NCI-H510A treated with DMSO at 0.1 percent for 48 hours (cell line): ENCODE measurements around the gene TBC1D3I.
"Not testable (repeated sequence)": the region's sequence is repeated elsewhere in the genome, so short reads cannot be mapped to it uniquely, and the experiment has no call there.

ENCODE experiments used
- DNase-seq: peaks from one replicate; lab custom pipeline; 2025; lab: John Stamatoyannopoulos, UW

TBC1D3I gene

DNA sequence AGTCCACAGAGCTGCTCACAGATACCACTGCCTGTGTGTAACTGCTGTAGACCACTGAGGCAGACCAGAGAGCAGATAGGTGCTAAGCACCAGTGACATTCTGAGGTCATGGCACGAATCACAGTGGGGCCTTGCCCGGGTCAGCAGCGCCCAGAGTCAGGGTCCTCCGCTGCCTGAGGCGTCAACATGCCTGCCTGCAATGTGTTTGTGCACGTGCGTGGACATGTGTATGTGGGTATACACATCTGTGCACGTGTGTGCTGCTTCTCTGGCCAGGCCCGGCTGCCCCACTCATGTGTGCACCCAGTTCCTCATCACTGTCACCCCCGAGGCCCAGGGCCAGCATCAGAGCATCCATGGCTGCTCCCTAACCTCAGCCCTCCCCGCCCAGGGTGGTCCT is at the start of gene TBC1D3I:
Gene TBC1D3I (minus strand): TSS at position 101 of the 400 bp plus-strand sequence. CDS start 1,585 bp downstream, outside the sequence.
- not testable (repeated sequence) for DNase-seq

DNA sequence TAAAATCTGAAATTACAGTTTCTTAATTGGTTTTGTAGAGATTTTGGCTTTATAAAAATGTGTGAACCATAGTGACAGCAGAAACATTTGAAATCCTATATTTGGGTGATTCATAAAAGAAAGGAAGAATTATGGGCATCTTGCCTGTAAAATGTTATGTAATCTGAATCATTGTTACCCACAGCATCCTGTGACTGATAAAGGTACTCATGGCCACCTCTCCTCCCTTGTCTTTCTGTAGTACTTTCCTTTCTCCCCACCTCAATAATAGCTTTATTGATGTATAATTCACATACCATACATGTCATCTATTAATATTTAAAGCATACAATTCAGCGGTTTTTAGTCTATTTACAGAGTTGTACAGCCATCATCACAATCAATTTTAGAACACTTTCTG is 30.8 kb upstream of the TBC1D3I start:
- not testable (repeated sequence) for DNase-seq

DNA sequence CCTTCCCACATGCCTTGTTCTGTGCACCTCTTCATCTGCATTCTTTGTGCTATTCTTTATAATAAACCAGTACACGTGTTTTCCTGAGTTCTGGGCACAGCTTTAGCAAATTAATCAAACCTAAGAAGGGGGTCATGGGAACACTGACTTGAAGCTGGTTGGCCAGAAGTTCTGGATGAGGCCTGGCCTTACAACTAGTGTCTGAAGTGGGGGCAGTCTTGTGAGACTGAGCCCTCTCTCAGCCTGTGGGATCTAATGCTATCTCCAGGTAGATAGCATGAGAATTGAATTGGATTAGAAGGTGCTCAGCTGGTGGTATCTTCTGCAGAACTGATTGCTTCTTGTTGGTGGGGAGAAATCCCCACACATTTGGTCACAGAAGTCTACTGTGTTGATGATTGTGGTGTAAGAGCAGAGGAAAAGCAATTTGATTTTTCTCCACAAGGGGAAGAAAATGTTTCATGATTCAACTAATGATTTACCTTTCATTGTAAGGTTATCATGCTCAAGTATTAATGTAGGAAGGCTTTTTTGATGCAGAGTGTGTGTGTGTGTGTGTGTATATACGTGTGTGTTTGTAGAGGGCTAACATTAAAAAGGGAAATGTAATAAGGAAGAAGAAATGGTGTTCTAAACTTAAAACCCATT is 25.7 kb upstream of the TBC1D3I start:
- DNase-seq: not testable (repeated sequence)

DNA sequence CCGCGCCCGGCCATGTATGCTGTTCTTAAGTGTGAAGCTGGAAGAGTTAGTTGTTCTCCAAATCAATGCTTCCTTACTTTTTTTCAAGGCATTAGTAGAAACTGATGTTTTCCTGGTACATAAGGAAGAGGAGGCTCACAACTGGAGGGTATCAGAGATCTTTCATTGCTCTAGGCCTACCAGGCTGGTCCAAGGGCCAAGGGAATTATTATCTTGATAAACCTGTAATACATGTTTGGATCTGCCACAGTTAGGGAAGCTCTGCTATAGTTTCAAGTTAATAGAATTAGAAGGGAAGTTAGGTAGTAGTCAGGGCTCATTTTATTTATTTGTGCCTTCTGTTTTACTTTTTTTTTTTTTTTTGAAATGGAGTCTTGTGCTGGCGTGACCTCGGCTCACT is 19.8 kb upstream of the TBC1D3I start:
- not testable (repeated sequence) for DNase-seq

DNA sequence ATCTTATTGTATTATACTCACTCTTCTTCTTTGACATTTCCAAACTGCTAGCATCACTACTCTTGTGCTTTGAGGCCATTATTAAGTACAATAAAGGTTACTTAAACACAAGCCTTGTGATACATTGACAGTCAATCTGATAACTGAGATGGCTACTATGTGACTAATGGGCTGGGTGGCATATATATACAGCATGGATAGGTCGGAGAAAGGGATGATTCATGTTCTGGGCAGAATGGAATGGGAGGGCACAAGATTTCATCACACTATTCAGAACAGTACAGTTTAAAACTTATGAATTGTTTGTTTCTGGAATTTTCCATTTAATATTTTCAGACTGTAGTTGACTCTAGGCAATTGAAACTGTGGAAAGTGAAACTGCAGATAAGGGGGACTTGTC is 18.9 kb upstream of the TBC1D3I start:
- not testable (repeated sequence) for DNase-seq

DNA sequence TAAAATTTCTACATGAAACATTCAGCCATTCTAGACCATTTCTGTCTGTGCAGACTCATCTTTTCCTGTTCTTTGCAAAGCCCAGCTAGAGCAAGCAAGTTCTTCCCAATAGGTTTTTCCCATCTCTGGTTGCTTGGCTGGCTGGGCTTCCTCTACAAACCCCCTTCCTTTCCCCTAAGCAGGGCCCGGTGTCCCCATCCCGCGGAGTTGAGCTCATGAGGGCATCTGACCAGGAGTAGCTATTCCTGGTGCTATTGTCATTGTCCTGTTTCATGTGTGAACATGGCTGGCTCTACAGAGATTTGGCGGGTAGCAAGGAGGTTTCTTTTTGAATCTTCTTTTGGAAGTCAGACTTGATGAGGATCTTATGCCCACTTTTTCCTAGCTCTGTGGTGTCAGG is 22.3 kb downstream of the TBC1D3I start:
- DNase-seq: not testable (repeated sequence)

DNA sequence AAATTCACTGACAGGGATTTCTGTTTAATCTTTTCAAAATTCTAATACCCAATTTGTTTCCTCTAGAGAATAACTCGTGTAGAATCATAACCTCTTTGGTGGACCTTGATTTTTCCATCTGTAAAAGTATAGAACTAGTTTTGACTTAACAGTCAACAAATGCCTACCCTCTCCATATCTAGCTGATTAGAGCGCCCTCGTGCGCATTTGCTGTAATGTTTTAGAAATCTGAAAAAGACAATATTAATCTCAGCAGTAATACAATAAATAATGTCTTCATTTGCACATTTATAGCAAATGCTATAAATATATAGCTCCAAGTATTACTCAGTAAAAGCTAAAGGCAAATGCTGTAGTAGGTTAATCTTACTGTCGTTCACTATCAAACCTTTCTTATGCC is 34.7 kb downstream of the TBC1D3I start:
- DNase-seq: not testable (repeated sequence)

DNA sequence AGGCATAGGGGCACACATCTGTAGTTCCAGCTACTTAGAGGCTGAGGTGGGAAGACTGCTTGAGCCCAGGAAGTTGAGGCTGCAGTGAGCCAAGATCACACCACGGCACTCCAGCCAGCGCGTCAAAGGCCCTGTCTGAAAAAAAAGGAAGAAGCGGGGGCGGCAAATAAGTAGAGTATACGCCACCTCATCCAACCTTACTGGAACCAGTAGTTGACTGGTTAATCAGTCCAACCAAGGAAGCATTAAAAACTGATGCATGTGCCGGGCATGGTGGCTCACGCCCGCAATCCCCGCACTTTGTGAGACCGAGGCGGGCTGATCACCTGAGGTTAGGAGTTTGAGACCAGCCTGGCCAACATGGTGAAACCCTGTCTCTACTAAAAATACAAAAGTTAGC is 41.4 kb downstream of the TBC1D3I start:
- not testable (repeated sequence) for DNase-seq

DNA sequence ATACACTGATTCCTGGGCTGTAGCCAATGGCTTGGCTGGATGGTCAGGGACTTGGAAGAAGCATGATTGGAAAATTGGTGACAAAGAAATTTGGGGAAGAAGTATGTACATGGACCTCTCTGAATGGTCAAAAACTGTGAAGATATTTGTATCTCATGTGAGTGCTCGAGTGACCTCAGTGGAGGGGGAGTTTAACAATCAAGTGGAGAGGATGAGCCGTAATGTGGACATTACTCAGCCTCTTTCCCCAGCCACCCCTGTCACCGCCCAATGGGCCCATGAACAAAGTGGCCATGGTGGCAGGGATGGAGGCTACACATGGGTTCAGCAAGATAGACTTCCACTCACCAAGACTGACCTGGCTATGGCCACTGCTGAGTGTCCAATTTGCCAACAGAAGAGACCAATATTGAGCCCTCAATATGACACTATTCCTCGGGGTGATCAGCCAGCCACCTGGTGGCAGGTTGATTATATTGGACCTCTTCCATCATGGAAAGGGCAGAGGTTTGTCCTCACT is 42.7 kb downstream of the TBC1D3I start:
- DNase-seq: not testable (repeated sequence)

DNA sequence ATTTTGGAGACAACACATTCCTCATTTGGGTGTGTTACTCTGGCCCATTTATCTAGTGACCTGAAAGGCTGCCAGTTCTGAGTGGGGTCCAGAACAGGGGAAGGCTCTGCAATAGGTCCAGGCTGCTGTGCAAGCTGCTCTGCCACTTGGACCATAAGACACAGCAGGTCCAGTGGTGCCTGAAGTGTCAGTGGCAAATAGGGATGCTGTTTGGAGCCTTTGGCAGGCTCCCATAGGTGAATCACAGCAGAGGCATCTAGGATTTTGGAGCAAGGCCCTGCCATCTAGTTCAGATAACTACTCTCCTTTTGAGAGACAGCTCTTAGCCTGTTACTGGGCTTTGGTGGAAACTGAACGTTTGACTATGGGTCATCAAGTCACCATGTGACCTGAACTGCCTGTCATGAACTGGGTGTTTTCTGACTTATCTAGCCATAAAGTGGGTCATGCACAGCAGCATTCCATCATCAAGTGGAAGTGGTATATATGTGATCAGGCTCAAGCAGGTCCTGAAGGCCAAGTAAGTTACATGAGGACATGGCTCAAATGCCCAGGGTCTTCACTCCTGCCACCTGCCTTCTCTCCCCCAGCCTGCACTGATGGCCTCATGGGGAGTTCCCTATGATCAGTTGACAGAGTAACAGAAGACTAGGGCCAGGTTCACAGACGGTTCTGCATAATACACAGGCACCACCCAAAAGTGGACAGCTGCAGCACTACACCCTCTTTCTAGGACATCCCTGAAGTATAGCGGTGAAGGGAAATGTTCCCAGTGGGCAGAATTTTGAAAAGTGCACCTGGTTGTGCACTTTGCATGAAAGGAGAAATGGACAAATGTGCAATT is 43.4 kb downstream of the TBC1D3I start:
- DNase-seq: not testable (repeated sequence)

DNA sequence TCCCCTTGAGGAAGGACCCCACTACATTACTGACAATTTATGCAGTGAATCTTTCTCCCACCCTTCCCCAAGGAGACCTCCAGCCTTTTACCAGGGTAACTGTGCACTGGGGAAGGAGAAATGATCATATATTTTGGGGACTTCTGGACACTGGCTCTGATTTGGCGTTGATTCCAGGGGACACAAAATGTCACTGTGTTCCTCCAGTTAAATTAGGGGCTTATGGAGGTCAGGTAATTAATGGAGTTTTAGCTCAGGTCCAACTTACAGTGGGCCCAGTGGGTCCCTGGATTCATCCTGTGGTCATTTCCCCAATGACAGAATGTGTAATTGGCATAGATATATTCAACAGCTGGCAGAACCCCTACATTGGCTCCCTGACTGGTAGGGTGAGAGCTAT is 44.8 kb downstream of the TBC1D3I start:
- DNase-seq: not testable (repeated sequence)

DNA sequence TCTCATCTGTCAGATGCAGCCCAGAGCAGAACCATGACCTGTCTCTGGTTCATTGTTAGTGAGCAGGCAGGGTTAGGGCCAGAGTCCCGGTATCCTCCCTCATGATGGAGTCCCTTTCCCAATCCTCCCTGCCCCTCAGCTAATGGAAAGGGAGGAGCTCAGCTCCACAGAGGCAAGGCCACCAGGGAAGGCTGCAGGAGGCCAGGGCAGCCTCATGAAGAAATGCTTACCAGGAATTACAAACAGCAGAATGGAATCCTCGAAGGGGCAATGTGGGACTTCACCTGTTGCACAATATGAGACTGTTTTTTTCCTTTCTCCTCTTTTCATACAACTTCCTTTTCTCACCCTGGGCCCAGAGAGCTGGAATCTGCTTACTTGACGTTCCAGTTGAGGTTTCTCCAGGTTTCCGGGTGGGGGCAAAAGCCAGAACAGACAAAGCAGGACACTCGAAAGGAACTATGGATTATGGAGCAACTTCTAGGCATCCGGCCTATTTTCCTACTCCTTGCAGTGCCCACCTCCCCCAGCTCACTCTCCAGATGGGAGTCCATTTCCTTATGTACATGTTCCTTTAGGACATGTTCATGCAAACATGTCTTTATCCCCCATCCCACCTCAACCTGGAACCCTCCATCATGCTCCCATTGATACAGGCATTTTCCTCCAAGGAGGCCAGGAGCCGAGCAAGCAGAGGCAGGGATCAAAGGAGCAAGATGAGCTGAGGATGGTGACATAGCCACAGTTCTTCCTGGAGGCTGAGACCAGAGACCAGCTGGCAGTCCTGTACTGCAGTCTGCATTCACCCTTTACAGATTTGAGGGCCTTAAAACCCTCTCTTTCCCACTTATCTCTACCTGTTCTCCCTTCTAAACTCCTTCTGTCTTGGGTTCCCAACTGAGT is 48.7 kb downstream of the TBC1D3I start:
- not testable (repeated sequence) for DNase-seq

DNA sequence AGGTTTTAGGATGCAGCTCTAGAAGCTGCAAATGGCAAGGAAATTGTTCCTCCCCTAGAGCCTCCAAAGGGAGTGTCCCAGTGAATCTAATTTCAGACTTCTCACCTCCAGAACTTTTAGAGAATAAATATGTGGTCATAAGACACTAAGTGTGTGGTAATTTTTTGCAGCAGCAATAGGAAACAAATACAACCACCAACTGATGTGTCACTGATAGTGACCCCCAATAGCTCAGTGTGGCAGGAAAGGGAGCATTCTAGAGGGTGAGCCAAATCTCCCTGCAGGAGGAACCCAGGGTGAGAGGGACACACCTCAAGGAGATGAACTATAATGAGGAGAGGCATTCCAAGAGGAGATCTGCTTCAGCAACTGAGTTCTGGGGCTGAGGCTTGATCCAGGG is 49.5 kb downstream of the TBC1D3I start:
- DNase-seq: no peak

DNA sequence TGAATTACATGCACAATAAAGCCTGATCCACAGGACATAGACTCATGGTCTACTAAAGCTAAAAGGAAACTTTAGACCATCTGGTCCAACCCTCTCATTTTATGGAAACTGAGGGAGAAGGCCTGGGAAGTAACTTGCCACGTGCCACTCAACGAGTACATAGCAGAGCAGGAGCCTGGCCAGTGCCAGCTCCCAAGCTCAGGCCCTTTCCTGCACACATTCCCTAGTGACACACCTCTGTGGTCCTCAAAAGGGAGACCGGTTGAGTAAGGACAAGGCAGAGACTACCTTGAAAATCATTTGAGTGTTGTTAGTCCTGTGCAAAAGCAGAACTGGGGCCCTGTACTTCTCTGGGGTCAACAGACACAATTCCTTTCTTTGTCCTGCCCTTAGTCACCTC is 50.7 kb downstream of the TBC1D3I start:
- DNase-seq: no peak

DNA sequence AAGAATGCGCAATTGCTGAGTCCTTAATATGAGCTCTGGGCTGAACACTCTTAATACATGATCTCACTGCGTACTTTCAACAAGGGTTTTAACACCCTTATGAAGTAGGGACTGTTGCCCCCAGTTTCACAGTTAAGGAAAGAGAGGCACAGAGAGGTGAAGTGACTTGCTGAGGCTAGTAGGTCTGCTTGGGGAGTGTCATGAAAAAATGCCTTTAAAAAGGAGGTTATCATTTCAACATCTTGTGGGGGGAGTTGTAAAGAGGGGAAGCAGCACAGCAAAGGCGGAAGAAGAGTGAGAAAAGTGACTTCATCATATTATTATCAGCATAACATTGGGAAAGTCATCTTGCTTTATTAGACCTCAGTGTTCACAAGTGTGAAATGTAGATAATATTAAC is 51.4 kb downstream of the TBC1D3I start:
- no peak for DNase-seq

DNA sequence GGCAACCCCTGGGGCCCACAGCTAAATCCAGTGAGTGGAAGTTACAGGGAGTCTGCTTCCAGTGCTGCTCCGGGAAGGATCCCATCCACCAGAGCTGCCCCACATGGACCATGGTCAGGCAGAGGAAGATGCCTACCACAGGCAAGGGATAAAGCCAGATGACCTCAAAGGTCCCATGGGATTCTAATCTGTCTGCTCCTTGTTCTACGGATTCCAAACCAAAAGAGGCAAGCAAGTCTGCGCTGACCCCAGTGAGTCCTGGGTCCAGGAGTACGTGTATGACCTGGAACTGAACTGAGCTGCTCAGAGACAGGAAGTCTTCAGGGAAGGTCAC is 52.1 kb downstream of the TBC1D3I start:
- DNase-seq: no peak

DNA sequence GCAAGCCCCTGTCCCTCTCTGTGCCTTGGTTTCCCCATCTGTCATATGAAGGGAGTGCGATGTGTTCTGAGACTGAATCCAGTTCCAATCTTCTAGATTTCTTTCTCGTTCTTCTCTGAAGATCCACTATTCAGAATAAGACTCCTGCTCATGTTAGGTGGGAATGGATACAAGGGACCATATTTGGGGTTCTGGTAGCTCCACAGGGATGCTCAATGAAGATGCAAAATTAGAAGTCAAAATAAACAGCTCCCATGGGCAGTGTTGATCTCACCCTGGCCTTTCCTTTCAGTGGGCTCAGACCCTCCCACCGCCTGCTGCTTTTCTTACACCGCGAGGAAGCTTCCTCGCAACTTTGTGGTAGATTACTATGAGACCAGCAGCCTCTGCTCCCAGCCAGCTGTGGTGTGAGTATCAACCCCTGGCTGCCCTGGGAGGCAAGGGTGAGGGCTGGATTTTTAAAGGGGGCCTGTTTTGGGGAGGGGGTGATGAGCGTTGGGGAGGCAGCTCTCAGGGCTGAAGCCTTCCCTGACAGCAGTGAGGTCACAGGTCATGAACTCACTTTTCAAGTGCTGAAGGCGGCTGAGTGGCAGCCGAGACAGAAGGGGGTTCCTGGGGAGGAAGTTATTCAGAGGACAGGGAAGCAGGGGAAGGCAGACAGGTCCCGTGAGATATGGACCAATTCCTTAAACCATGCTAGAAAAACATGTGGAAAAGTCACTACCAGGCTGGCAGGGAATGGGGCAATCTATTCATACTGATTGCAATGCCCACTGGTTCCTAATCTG is 52.7 kb downstream of the TBC1D3I start:
- not testable (repeated sequence) for DNase-seq

DNA sequence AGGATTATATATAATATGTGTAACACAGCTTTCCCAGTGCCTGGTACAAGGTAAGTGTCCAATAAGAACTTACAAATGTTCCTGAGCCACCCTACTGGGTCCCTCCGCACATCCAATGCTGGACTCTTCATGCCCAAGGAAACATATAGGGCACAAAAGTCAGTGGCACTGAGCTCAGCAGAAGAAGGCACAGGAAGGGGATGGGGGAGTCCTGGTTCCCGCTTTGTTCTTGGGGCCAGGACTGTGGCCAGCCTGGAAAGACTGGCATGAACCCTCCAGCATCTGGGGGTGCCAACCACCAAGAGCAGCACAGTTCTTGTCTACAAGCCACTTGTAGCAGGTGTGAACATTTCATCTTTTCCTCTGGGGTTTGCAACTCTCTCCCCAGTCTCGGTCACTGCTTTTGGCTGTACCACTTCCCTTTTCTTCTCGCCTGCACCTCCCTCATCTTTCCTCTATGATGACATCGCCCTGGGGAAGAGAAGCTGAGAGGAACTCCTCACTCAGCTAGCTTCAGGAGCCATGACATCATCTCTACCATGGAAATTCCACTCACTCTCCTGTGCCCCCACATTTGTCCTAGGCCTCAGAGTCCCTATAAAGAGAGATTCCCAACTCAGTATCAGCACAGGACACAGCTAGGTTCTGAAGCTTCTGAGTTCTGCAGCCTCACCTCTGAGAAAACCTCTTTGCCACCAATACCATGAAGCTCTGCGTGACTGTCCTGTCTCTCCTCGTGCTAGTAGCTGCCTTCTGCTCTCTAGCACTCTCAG is 53.7 kb downstream of the TBC1D3I start, which contains the start of gene CCL4L2:
Gene CCL4L2 (plus strand): TSS at position 625 of the 773 bp plus-strand sequence.
- DNase-seq: not testable (repeated sequence)

DNA sequence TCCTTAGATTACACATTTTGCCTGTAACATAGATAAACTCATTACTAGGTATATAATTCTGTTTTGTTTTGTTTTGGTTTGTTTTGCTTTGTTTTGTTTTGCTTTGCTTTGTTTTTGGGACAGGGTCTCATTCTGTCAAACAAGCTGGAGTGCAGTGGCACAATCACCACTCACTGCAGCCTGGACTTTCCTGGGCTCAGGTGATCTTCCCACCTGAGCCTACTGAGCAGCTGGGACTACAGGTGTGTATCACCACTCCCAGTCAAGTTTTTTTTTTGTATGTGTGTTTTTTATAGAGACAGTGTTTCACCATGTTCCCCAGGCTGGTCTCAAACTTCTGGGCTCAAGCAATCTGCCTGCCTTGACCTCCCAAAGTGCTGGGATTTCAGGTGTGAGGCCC is 54.8 kb downstream of the TBC1D3I start:
- DNase-seq: no peak

DNA sequence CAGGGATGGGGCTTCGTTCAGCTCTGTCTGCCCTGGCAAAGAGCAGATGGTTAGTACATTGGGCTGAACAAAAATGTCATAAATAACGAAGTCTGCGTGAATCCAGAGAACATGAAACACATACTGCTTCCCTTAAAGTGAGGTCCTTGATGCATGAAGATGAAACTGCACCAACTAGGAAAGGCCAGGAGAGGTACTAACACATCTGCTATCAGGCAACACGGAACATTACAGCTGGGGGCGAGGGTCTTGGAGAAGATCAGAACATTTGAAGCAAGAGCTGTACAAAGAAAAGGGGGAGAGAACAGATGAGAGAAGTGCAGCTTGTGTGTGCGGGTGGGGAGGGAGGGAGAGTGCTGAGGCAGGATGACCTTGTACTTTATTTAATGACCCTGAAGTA is 57.0 kb downstream of the TBC1D3I start:
- not testable (repeated sequence) for DNase-seq

DNA sequence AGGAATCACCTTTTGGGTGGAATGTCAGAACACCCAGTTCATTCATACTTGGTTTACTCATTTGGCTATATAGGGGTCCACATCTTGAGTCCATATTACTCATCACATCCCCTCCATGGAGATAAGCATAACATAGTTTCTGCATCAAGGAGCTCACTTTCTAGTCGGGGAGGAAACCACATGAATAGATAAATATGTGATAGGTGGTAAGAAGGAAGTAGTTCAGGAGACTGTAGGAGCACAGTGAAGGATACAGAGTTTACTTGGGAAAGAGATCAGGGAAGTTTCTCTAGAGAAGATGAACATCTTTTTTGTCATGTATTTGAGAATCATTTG is 57.9 kb downstream of the TBC1D3I start:
- not testable (repeated sequence) for DNase-seq
